Endometrial microvascular endothelial cells (primary cell): Measurements from ENCODE around the gene NPDC1. TPM values are rescaled to one million over a fixed set of nuclear protein-coding genes. Genes with fewer than 3 reads are reported as not detected.

Experiments
- in situ Hi-C: cut with HindIII; loops from 2 replicates; pipeline ENCODE4 v1.10.0; 2017; ENCODE audit warnings: low sequenced_read_pairs, low pct_unique_long_range_greater_than_20kb; ENCODE audit errors: inconsistent ontology term
- total RNA-seq: library from RNA; depleted of rRNA; stranded (reverse); fragments of >200 nt; gene quantifications from one replicate; pipeline ENCODE4 v1.2.3, GENCODE V29; 2015; ENCODE audit errors: inconsistent ontology term

Gene NPDC1
- total RNA-seq, 1 donor from 2014 or later: 65.7 TPM

DNA sequence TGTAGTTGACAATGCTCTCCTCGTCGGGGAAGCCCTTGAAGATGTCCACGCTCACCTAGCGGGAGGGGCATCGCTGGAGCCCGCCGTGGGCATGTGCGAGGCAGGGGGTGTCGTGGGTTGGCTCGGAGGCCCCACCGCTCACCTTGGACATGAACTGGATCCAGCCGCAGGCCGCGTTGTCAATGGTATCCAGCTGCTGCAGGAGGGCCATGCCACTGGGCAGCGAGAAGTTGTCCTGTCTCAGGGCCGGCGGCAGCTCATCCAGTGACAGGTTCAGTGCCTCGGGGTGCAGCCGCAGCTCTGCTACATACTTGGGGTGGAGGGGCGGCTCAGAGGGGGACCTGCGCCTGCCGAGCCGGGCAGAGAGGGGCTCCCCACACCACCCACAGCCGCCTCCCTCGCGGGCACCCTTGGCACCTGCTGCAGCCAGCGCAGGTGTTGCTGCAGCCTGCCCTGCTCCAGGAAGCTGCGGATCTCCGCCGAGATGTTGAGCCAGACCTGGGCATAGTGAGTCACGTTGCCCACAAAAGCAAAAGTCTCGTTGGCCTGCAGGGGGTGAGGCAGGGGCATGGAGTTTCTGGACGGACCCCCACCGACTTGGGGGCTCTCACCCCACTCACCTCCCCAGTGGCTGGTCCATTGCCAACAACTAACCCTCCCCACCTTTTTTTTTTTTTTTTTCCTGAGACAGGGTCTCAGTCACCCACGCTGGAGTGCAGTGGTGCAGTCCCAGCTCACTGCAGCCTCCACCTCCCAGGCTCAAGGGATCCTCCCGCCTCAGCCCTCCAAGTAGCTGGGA lies 27.0 kb downstream of the NPDC1 start:
- in situ Hi-C loops: no loop called here

DNA sequence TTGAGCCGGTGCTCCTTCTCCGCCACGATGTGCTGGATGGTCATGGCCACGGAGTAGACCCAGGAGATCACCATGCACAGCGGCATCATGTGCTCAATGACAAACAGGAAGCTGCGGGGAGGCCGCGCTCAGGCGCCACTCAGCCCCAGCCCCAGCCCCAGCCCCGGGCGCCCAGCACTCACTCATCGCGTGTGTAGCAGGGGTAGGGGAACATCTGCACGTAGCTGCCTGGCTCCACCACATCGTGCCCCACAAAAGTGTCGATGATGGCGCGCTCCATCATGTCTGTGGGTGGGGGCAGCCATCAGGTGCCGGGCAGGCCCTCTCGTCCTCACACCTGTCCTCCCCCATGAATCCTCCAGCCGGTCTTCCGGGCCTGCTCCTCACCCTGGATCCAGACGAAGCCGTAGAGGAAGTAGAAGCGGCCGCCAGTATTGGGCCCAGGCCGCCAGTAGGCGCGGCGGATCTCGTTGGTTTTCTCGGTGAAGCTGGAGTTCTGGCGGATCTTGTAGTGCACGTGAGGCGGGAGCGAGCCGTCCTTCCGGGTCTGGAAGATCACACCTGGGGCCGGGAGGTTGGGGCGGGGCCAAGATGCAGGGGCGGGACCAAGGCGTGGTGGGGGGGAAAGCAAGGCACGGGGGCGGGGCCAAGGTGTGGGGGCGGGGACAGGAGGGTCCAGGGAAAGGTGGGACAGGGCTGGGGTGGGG lies 28.0 kb downstream of the NPDC1 start:
- in situ Hi-C loops: no loop called here

DNA sequence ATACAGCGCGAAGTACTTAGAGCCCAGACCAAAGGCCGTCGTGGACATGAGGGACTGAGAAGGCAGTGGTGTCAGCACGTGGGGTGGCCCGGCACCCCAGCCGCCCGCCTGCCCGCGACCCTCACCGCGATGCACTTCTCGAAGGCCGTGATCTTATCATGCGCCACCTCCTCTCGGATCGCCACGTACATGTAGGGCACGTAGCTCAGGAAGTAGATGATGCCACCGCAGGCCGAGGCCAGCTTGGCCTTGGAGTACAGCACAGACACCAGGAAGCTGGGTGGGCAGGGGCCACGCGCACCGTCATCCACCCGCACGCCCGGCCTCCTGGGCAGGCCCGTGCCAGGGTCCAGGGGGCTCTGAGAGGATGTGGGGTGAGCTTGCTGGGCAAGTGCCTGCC lies 28.9 kb downstream of the NPDC1 start:
- in situ Hi-C loops: no loop called here

DNA sequence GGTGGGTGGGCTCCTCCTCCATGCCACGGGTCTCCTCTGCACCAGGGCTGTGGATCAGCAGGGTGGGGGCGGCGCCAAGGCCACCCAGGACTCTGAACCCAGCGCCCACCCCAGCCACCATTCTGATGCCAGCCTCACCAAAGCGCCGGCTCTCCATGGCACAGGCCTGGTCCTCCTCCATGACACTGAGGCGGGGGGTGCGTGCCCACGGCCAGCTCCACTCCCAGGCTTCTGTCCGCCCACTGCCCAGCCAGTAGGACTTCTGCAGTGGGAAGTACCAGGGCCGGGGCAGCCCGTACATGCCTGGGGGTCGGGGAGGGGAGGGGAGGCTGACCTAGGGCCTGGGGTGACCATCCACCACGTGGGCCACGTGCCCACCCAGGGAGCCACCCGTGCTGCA lies 29.5 kb downstream of the NPDC1 start:
- in situ Hi-C loops: no loop called here

DNA sequence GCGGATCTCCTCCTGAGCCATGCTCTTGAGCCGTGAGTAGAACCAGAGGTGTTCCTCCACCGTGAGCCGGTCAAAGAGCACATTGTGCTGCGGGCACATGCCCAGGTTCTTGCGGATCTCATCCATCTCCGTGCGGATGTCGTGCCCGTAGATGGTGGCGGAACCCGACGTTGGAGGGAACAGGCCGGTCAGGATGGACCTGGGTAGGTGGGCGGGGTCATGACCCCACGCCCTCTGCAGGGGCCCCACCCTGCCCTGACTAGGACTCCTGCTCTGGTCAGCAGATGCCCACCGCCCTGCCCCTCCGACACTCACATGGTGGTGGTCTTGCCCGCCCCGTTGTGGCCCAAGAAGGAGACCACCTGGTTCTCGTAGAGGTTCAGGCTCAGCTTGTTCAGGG lies 30.0 kb downstream of the NPDC1 start:
- in situ Hi-C loops: no loop called here

DNA sequence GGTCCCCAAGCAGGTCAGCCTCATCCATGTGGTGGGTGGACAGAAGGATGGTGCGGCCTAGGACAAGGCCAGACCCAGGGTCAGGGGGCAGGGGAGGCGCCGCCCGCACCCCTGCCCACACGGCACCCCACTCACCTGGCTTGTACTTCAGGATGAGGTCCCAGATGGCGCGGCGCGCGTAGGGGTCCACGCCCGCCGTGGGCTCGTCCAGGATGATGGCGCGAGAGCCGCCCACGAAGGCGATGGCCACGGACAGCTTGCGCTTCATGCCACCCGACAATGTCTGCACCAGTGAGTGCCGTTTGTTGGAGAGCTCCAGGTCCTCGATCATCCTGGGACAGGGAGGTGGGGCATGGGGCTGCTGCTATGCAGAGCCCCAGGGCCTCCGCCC lies 30.4 kb downstream of the NPDC1 start:
- in situ Hi-C loops: no loop called here

DNA sequence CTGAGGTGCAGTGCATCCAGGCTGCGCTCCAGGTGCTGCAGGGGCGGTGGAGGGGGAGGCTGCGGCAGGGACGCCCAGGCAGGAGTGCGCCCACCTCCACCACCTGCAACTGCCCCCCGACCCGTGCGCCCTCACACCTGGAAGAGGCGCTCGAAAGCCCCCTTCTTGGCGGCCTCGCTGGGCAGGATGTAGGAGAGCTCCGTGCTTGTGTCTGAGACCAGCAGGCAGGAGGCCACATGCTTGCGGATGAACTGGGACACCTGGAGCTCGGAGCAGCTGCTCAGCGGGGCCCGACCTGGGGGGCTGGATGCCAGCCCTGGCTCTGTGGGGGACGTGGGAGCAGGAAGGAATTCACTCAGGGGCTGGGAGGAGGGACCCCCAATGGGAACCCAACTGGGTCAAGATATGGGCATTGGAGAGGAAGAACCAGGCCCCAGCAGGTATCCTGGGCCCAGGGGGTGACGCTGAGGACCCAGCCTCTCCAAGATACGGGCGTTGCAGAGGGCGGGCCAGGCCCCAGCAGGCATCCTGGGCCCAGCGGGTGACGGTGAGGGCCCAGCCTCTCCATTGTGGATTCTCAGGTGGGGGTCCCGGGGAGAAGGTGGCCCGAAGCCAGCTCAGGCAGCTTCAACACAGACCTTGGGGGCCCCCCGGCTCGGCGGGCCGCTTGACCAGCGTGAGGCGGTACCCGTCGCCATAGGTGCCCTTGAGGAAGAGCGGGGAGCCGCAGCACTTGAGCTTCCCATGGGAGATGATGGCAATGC lies 31.0 kb downstream of the NPDC1 start:
- in situ Hi-C loops: no loop called here

DNA sequence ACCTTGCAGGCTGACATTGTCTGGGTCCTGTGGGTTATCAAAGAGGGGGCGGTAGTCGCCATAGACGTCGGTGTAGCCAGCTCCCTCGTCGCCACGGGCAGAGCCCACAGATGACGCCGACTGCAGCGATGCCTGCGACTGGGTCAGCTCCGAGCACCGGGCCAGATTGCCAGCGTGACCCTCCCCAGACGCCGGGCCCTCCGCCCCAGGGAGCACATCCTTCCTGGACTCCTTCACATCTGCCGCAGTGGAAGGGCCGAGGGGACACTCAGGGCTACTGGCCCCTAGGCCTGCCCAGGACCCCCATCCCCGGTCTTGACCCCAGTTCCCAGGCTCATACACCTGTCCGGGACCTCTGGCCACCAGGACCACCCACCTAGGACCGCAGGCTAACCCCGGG lies 31.8 kb downstream of the NPDC1 start:
- in situ Hi-C loops: no loop called here

DNA sequence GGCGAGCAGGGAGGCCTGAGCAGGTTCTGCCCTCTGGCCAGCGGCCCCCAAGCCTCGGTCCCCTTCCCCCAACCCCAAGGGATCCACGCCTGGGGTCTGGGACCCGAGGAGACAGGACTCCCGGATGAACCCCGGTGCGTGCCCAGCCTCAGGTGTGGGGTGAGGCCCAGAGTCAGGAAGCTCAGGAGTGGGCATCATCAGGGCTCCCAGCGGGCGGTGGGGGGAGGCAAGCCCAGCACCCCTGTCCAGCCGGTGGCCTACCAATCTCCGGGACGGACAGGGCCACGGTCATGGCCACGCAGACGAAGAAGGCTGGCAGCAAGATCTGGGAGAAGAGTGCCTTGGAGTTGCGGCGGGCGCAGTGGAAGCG lies 32.4 kb downstream of the NPDC1 start:
- in situ Hi-C loops: no loop called here

DNA sequence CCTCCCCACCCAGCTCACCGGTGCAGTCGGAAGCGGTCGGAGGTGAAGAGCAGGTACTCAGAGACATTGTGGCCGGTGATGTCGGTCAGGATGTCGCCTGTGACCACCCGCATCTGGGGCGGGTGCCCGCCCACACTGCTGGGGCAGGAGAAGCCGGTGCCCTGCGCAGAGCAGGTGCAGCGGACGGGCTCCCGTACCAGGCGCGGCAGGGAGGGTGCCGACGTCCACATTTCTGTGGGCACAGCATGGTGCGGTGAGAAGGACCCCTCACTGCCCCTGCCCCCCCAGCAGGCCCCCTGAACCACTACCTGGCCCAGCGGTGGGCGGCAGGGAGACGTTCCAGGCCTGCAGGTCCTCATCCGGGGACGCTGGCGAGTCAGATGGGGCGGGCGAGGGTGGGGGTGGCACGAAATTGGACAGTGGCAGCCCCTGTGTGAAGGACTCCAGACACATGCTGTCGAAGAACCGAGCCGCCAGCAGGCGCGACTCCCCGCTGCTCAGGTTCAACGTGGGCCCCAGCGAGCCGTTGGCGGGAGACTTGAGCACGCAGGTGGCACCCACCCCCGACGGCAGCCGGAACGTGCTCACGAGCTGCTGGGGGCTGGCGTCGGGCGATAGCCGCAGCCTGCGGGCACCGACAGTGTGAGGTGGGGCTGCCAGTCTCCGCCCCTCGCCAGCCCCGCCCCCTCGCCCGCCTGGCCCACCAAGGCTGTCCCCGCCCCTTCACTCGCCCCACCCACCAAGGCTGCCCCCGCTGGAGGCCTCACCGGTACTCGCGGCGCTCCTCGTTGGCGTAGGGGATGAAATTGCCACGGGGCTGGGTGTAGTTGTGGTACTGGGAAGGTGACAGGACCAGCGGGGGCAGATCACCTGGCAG lies 33.0 kb downstream of the NPDC1 start:
- in situ Hi-C loops: no loop called here

DNA sequence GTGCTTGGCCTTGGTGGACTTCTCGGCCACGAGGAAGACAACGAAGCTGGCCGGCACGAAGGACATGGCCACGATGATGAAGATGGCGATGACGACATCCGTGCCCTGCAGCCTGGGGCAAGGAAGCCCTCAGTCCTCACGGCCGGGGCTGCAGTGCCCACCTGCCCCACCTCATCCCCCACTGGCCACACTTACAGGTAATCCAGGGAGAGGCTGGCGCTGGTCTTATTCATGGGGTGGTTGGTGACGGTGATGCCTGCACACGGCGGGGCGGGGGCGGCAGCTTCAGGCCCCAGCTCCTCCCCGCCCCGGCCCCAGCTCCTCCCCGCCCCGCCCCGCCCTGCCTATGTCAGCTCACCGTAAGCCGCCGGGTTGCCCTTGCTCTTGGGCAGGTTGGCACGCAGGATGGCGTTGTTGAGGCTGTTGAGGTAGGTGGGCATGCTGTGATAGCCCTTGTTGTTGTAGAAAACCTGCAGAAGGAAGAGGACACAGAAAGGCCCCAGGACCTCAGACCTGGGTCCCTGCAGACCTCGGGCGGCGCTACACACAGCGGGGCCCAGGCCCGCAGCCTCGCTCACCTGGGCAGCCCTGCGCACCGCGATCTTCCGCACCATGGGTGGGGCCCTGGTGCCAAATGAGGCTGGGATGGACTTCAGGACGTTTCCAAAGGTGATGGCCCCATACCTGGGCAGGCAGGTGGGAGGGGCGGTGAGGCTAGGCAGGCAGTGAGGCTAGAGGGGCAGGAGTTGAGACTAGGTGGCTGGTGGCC lies 33.9 kb downstream of the NPDC1 start:
- in situ Hi-C loops: no loop called here

DNA sequence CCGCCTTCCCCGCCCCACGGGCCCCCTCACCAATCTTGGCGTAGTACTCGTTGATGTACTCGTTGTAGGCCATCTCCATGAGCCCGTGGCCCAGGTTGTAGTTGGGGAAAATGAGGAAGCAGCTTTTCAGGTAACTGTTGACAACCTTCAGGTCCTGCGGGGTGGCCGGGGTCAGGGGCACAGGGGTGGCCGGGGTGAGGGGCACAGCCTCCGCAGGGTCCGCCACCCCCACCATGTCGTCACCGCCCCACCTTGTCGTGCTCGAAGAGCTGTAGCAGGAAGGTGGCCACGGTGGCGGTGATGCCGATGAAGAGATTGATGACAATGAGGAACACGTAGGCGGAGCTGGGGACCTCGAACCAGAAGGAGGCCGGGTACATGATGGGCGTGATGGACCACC lies 34.8 kb downstream of the NPDC1 start:
- in situ Hi-C loops: no loop called here

DNA sequence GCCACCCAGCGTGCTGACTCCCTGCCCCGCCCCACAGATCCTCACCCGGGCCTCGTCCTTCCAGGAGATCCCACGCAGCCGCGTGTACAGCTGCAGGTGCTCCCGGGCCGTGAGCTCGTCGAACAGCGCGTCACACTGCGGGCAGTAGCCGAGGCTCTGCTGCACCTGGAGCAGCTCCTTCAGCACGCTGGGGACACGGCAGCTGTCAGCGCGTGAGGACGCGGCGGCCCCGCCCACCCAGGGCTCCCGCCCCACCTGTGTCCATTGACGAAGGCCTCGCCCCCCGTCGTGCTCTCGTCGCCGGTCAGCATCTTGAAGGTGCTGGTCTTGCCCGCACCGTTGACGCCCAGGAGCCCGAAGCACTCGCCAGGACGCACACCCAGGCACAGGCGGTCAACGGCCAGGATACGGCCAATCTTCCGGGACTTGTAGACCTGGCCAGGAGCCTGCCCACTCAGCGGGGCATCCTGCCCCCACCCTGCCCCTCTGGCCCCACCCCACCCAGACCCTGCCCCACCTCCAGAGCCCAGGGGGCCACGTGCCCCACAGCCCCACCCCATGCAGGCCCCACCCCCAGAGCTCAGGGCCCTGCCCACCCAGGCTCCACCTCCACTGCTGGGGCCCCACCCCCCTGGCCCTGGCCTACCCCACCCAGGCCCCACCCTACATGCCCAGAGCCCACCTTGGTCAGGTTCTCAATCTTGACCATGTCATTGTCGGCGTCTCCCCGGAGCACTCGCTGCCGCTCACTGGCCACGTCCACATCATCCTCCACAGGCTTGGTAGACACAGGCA lies 35.8 kb downstream of the NPDC1 start:
- in situ Hi-C loops: no loop called here

DNA sequence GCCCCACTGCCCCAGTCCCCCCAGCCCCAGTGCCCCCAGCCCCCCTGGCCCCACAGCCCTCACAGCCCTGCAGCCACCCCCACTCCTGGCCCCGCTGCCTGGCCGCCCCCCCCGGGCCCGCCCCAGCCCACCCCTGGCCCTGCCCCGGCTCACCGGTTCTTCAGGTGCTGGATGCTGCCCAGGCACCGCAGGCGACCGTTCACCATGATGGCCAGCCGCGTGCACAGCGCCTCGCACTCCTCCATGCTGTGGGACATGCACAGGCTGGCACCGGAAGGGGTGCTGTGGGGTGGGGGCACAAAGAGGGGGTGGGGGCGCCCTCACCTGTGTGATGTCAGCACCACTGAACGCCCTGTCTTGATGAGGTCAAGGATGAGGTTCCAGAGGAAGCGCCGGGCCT lies 36.8 kb downstream of the NPDC1 start:
- in situ Hi-C loops: no loop called here

DNA sequence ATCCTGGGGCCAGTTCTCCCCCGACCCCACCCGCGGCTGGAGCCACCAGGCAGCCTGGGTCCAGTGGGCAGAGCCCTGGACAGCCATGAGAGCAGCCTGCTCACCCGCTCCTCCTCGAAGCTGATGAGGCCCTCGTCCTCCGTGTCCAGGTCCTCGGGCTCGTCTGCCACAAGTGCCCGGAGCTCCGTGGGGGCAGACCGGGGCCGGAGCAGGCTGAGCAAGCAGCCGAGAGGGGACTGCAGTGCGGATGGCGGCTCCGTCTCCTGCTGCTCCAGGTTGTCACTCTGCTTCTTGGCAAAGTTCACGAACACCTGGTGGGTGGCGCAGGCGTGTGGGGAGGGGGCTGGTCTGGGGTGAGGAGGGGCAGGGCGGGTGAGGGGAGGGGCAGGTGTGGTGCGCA lies 37.7 kb downstream of the NPDC1 start:
- in situ Hi-C loops: no loop called here

DNA sequence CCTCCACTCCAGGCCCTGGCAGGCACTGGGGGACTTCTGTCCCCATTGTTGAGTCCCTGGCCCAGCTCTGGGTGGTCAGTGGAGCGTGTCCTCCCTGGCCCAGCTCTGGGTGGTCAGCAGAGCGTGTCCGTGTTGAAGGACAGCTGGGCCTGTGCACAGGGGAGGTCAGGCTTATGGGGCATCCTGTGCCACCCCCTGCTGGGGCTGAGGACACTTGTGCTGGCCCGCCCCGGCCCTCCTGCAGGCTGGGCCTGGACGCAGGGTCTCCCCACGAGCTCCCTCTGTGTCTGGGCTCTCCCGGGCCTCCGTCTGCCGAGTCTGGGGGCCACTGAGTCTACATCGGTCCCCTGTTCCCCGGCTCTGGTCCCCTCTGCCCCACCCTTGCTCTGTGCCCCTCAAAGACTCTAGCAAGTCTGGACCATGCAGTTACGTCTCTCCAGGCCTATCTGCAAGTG lies 38.1 kb downstream of the NPDC1 start:
- in situ Hi-C loops: no loop called here

DNA sequence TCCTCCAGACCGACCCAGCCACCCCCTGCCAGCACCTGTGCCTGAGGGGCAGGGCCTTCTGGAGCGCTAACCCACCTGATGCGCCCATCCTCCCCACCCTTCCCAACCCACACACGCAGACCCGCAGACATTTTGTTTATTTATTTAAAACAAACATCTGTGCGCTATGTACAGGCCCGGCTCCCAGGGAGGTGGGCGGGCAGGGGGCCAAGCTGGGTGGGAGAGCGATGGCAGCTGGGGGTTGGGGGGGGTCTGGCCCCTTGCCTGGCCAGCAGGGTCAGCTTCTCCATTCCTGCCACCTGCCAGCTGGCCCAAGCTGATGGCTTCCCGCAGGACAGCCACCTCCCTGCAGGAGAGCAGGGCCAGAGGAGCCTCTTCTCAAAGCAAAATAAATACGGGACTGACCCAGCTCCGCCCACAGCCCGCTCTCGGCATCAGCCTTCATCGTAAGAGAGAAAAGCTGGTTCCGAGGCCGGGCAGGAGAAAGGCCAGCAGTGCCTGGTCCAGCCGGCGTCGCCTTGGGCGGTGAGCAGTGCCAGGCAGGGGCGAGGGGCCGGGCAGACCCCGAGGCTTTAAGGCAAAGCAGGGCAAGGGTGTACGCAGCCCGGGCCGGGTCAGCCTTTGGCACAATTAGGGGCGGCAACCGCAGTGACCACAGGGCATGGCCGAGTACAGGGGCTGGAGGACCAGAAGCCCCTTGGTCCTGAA lies 38.7 kb downstream of the NPDC1 start:
- in situ Hi-C loops: no loop called here
